NCI-H2196 (cell line): ENCODE results near the gene ASF1B.

Experiments
- DNase-seq: peaks from one replicate; lab custom pipeline; 2025; ENCODE audit not compliant: unreplicated experiment; lab: John Stamatoyannopoulos, UW

ASF1B gene

DNA sequence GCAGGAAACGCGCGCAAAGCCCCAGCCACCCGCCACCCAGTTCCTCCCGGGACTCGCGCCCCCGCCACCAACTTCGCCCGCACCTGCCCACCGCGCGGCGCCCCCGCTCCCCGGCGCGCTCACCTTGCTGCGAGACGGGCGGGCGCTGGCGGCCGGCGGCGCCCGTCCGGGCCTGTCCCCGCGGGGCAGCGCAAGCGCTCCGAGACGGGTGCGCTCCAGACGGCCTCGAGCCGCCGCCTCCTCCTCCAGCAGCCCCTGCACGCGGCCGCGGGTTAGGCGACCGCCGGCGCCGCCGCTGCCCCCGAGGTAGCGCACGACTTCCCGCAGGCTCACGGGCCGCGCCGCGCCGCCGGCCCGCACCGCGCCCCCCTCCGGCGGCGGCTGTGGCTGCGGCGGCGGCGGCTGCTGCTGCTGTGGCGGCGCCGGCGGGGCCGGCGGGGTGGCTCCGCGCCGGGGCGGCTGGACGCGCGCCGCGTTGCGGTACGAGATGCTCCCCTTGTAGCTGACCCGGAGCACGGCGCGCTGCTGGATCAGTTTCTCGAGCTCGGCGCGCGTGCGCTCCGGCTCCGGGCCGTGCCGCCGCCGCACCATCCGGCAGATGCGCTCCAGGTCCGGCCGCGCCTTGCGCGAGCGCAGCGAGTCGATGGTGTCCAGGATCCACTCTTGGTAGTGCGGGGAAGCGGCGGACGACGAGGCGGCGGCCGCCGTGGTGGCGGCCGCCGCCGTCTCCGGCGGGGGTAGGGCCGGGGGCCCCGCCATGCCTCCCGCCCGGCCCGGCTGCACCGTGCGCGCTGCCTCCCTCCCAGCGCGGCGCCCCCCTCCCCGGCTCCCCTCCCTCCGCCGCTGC is 46.5 kb downstream of the ASF1B start:
- DNase-seq: peak; percentile 48

DNA sequence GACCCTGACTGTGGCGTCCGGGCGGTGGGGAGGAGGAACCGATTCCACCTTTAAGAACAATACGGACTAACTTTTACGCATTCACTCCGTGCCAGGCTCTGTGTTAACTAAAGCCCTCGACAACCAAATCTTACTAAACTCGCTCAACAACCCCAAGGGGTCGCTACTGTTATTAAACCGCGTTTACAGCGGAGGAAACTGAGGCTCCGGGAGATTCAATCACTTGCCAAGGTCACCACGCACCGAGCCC is 47.1 kb downstream of the ASF1B start:
- no peak for DNase-seq

DNA sequence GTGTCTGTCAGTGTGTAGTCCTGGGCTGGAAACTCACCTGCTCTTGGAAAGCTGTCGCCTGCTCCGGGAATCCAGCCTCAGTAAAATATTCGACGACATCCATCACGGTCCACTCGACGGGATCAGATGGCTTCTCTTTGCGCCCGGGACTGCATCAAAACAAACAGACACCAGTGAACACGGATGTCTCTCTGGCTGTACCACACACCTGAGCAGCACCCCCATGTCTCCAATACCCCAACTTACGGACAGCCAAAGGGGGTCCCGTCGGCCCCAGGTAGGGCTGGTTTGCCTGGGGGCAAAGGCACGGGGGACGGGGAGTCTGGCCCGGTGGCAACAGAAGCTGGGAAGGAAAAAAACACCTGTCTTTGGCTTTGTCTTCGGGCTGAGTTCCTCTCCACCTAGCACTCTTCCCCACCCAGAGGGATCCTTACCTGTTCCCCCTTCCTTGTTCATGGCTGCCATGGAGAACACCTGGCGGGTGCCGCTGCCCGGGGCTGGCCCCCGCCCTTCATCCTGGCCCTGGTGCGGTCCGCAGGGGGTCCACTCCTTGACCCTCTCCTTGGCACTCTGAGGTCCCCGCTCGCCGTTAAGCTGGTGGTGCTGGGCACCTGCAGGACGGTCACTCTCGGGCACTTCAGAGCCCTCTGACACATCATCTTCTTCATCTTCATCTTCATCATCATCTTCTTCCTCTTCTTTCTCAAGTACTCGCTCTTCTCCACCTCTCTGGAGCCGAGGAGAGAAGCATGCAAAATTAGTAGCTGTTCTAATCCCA is 47.6 kb downstream of the ASF1B start:
- DNase-seq: no peak

DNA sequence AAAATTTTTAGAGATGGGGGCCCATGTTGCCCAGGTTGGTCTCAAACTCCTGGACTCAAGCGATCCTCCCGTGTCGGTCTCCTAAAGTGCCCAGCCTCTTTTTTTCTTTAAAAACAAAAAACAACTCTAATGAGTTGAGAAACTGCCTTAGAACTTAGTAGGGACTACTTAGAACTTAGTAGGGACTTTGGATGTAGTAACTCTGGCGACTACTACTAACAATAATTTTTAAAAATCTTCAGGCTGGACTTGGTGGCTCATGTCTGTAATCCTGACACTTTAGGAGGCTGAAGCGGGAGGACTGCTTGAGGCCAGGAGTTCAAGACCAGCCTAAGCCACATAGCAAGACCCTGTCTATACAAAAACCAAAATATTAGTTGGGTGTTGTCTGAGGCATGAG is 50.3 kb downstream of the ASF1B start:
- no peak for DNase-seq

DNA sequence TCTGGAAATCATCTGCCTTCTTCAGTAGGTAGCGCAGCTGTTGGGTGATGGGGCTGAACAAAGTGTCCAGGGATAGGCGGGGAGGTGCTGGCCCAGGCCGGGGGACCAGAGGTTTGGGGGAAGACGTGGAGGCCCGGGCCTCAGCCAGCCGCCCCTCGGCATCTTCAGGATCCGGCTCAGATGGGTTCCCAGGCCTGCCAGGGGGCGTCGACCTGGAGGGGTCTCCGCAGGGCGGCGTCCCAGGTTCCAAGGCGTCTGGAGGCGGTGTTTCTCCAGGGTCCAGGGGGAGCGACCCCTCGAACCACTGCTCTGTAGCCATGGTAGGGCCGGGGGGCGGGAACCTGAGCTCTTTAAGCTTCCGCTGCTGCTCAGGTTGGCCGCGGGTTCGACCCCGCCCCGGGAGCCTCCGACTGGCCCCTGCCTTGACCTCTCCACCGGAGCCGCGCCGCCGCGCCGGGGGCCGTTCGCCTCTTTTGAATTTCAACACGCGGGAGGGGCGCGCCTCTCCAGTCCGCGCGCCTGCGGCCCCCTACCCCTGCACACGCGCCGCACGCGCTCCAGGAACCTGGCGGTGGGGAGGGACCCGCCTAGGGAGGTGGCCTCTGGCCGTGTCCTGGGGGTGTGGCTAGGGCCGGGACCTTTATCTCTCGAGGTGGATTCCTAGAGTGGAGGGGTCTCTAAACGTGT is 50.9 kb downstream of the ASF1B start, which contains the start of gene C19orf67:
Gene C19orf67 (minus strand): TSS at position 475 of the 687 bp plus-strand sequence. CDS start 156 bp downstream, at position 319.
- no peak for DNase-seq

DNA sequence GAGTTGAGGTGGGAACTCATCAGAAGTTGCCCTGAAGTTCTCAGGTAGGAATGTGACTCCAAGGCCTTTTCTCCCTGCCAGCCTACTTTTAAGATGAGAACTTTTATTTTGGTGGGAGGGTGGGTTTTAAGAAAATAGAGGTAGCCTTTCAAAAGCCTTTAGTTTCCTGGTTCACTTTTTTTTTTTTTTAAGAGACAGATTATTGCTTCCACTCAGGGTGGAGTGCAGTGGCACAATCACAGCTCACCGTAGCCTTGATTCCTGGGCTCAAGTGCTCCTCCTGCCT is 53.8 kb downstream of the ASF1B start:
- DNase-seq: no peak

DNA sequence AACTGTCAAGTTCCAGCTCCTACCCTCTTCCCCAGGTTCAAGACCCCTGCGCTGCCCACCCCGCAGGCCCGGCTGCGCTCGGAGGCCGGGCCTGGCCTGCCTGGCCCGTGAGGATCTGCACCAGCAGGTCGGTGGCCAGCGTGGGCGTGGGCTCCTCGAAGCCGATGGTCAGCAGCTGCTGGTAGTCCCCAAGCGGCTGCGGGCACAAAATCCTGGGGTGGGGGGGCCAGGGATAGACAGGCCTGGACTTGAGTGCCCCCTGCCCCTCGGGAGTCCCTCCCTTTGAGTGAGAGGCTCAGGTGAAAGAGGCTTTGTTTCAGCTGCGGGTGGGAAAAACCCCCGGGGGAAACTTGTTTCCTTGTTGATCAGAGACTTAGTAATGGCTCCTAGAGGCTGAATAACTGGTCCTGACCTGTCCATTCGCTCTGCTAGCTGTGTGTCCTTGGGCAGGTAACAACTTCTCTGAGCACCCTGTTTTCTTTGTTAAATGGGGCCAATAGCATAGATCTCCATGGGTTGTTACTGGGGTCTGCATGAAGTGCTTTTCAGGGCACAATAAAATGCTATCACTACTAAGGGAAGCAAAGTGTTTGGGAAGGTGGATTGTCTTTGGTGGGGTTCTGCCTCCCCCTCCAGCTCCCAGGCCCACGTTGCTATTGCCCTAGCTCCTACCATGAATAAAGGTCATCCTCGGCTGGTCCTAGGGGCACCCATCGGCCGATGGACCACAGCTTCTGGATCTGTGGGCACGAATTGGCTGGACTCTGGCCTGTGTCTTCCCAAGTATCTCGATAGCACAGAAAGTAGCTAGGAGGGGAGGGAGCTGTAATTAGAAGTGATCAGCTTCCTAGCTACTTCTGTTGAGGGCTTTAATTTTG is 54.4 kb downstream of the ASF1B start:
- DNase-seq: no peak

DNA sequence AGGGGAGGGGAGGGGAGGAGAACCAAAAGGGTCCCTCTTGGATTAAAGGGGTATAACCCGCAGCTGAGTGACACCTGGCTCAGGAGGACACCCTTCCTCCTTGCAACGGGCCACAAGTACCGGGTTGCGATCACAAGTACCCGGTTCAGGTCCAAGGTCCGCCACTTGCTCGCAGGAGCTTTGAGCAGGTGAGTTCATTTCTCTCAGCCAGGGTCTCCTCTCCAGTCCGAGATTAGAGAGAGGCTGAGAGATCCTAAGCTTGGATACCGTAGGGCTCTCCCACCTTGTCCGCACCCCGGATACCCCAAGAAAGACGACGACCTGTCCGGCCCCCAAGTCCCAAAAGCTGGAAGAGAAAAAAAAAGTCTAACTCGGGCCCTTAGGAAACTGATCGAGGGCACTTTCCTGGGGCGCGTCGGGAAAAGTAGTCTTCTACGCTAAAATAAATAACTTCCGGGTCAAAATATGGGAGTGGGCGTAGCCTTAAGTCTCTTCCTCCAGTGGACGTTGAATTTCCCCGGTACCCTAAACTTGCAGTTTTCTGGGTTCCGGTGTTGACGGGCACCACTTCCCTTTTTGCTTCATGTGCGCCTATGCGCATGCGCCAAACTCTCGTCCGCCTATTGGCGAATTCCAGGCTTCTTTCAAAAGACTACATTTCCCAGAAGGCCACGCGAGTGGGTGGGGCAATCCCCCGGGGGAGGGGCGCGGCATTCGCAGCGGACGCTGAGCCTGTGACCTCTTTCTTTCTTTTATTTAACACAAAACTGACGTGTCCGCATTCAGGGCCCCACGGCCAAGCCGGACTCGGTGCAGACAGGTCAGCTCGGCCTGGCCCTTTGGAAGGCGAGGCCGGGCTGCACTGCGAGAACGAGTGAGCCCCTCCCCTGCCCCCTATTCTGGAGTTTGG is 55.2 kb downstream of the ASF1B start:
- DNase-seq: peak; percentile 99

DNA sequence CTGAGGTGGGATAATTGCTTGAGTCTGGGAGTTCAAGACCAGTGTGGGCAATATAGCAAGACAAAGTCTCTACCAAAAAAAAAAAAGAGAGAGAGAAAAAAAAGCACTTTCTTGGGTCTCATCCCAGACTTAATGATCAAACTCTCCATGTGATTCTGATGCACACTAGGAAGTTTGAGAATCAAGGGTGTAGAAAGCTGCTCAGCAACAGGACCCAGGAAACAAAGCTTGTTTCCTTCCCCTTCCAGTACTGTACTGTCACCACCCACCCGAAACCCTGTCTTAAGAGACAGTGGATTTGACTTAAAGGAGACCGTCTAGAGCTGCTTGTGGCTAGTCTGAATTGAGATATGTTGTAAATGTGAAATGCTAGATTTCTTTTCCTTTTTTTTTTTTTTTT is 58.0 kb downstream of the ASF1B start:
- no peak for DNase-seq

DNA sequence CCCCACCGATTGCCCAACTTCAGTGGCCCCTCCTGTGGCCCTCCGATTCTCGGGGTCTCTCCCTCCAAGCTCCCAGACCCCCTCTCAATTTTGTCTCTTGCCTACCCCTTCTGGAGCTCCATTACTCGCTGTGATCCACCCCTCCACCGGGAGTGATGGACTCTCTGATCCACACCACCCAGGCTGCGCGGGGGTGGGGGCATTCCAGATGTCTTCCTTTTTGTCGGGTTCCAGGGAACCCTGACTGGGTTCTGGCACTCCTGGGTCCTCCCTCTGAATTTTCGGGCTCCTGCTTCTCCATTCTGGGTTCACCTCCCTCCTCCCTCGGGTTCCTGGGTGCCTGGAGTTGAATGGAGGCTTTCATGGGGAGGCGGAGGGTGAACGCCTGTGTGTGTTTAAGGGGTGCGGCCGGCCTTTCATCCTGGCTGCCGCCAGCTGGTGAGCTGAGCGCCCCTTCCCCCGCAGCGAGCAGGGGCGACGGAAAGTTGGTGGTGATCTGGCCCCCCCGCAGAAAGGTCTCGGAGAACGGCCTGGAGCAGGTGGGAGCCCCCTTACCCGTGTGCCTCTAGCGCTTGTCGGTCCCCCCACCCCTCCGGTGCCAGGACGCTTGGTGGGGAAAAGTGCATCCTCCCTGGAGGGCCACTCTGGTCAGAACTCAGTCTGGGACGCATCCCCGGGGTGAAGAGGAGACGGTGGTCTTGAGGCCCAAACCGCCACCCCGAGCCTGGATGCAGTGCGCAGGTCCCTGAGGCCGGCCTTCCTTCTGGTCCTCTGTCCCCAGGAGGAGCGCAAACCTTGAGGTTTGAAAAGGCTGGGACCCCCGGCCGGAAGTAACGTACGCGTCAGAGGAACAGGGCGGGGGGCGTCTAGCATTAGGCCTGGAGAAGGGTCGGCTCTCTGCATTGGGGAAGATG is 62.2 kb downstream of the ASF1B start:
- no peak for DNase-seq

DNA sequence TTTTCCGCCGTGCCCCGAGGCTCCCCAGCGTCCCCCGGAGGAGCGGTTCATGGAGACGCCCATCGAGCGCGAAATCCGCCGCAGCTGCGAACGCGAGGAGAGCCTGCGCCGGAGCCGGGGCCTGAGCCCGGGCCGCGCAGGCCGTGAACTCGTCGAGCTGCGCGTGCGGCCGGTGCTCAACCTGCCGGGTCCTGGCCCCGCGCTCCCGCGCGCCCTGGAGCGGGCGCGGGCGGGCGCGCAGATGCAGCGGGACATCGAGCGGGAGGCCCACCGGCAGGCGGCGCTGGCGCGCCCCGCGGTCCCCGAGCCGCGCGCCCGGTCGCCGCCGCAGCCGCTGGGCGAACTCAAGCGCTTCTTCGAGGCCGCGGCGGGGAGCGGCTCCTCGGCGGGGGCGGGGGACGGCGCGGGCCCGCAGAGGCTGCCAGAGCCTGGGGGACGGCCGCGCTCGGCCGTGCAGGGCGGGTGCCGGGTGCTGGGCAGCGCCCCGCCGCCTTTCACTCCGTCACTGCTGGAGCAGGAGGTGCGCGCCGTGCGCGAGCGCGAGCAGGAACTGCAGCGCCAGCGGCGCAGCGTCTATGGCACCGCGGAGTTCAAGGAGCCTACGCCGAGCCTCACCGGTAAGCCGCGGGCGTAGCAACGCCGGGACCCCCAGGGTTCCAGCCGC is 63.0 kb downstream of the ASF1B start:
- DNase-seq: peak; percentile 84

DNA sequence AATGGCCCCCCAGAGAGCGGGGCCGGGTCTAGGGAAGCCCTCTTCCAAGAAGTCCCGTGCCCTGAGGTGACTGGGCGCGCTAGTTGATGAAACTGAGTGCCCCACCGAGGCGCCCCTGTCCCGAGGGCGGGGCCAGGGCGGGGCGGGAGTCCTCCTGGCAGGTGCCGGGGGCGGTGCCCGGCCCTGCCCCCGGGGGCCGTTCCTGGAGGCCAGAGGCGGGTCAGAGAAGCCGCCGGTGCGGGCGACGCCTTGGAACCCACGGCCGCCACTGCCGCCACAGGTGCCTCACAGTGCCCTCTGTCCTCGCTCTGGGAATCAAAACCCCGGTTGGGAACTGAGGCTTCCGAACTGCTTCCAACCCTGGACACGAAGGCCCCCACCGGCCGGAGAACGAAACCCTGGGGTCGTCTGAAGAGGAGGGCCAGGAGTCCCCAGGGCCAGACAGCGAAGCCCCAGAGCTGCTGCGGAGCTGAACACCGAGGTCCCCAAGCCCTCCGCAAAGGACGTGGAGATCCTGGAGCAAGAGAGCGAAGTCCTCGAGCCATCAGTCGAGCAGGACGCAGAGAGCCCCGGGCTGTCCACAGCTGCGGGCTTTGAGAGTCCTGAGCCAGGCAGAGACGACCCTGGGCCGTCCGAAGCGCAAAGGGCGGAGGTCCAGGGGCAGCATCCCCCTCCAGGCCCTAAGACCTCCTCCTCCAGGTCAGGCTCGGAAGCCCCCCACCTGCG is 63.7 kb downstream of the ASF1B start, which contains the start of gene MISP3:
Gene MISP3 (plus strand): TSS at position 252 of the 726 bp plus-strand sequence. CDS start 524 bp downstream, outside the sequence.
- DNase-seq: peak; percentile 93

DNA sequence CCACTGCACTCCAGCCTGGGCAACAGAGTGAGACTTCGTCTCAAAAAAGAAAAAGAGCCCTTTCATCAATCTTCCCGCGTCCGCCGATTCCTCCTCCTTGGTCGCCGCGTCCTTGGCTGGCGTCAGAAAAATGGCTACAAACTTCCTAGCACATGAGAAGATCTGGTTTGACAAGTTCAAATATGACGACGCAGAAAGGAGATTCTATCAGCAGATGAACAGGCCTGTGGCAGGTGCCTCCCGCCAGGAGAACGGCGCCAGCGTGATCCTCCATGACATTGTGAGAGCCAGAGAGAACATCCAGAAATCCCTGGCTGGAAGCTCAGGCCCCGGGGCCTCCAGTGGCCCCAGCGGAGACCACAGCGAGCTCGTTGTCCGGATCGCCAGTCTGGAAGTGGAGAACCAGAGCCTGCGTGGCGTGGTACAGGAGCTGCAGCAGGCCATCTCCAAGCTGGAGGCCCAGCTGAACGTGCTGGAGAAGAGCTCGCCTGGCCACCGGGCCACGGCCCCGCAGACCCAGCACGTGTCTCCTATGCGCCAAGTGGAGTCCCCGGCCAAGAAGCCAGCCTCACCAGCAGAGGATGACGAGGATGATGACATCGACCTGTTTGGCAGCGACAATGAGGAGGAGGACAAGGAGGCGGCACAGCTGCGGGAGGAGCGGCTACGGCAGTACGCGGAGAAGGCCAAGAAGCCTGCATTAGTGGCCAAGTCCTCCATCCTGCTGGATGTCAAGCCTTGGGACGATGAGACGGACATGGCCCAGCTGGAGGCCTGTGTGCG is 65.9 kb downstream of the ASF1B start:
- no peak for DNase-seq
